CD4-positive, alpha-beta T cell (primary cell): Measurements from ENCODE around the gene PLEKHO2. TPM values are rescaled to one million over a fixed set of nuclear protein-coding genes. Genes with fewer than 3 reads are reported as not detected.

Source experiments
- ATAC-seq: fragments of 200-7000 bp; cut with Tn5 transposase; one replicate; pipeline ENCODE4 v1.10.0; 2022; ENCODE audit warnings: mild to moderate bottlenecking; ENCODE audit not compliant: poor library complexity
- CTCF ChIA-PET: fragments of 350-600 bp; sonication (Branson Sonifier 250); formaldehyde crosslinking; loops from one replicate; lab custom pipeline; 2021; ENCODE audit warnings: antibody characterized with exemption, inconsistent platforms; lab: Charles Lee
- POLR2A ChIA-PET: fragments of 350-600 bp; sonication (Branson Sonifier 250); formaldehyde crosslinking; loops from one replicate; lab custom pipeline; 2021; ENCODE audit warnings: antibody characterized with exemption, inconsistent platforms; lab: Charles Lee
- DNase-seq, 14 experiments: peaks; one replicate each; pipeline ENCODE4 v3.0.0-alpha.2; 2013 to 2020; ENCODE audit warnings: mixed read lengths in 2 of 14
- H3K27ac ChIP-seq, 2 donors: one replicate each; pipeline versions ENCODE4 v1.5.1 to v1.7.0; 2013; ENCODE audit warnings: low read length in 2 of 2, low read depth in 1 of 2, mild to moderate bottlenecking in 1 of 2
- H3K27me3 ChIP-seq, 2 experiments: 1 replicate in 1 of 2; 2 replicates in 1 of 2; pipeline versions ENCODE4 v1.6.1 to v1.7.0; 2013; ENCODE audit warnings: low read length in 2 of 2, control low read depth in 1 of 2, mild to moderate bottlenecking in 1 of 2, moderate library complexity in 1 of 2; ENCODE audit not compliant: insufficient read depth in 2 of 2, control insufficient read depth in 1 of 2
- H3K36me3 ChIP-seq: one replicate; pipeline ENCODE4 v1.6.1; 2013; ENCODE audit warnings: low read length, control low read depth; ENCODE audit not compliant: insufficient read depth
- H3K4me1 ChIP-seq: one replicate; pipeline ENCODE4 v1.6.1; 2013; ENCODE audit warnings: low read length, control low read depth; ENCODE audit not compliant: insufficient read depth
- H3K4me3 ChIP-seq: one replicate; pipeline ENCODE4 v1.5.1; 2013; ENCODE audit warnings: mild to moderate bottlenecking, low read length, moderate library complexity
- H3K9me3 ChIP-seq, 2 experiments: 1 replicate in 1 of 2; 2 replicates in 1 of 2; pipeline versions ENCODE4 v1.6.1 to v1.7.0; 2013; ENCODE audit warnings: low read length in 2 of 2, mild to moderate bottlenecking in 2 of 2, control low read depth in 1 of 2, moderate library complexity in 1 of 2; ENCODE audit not compliant: control insufficient read depth in 1 of 2, insufficient read depth in 1 of 2
- H3K27ac Mint-ChIP-seq: one replicate; pipeline ENCODE4 v1.8.0; 2020; ENCODE audit warnings: mixed read lengths
- H3K27me3 Mint-ChIP-seq: one replicate; pipeline ENCODE4 v1.8.0; 2021; ENCODE audit warnings: mixed read lengths
- H3K36me3 Mint-ChIP-seq: one replicate; pipeline ENCODE4 v1.8.0; 2021; ENCODE audit warnings: low read depth, mixed read lengths
- H3K4me1 Mint-ChIP-seq: one replicate; pipeline ENCODE4 v1.8.0; 2021; ENCODE audit warnings: low read depth, mixed read lengths
- H3K4me3 Mint-ChIP-seq: one replicate; pipeline ENCODE4 v1.8.0; 2020; ENCODE audit warnings: mild to moderate bottlenecking, mixed read lengths
- H3K9me3 Mint-ChIP-seq: one replicate; pipeline ENCODE4 v1.8.0; 2020; ENCODE audit warnings: mixed read lengths
- CTCF ChIP-seq: fragments of 200-600 bp; IDR thresholded peaks from one replicate; pipeline ENCODE4 v1.8.0; 2022; ENCODE audit warnings: antibody characterized with exemption, mild to moderate bottlenecking
- intact Hi-C, 2 experiments: fragments of 100-400 bp; cut with DNase I in 1 of 2; cut with micrococcal nuclease in 1 of 2; formaldehyde crosslinking; loops; one replicate each; pipeline versions ENCODE4 v1.15.1 to v1.9.0; 2023 to 2025; cut with DNase I, micrococcal nuclease
- total RNA-seq, 174 experiments: library from RNA in 2 of 174; stranded (reverse) in 2 of 174; gene quantifications; one replicate each; pipeline ENCODE4 v1.2.3 and lab custom pipeline; 2021 to 2026

The PLEKHO2 gene
- total RNA-seq, 2 experiments from 2014 or later: 5.6 to 5.9 TPM

- no peak for TF ChIP-seq CTCF
- H3K9me3 Mint-ChIP-seq: no peaks in the 10 kb centered on the region
- H3K27ac Mint-ChIP-seq: peak overlapping the region; percentile 83
Observed at GRCh38 chr15:64841060-64841343, 713 bp upstream of the PLEKHO2 start.

GRCh38 chr15:64842096-64842939 is 603 bp downstream of the PLEKHO2 start:
- Histone ChIP-seq H3K27me3 (no peaks in the 10 kb centered on the region), H3K4me1 (peaks cover 81% of the 10 kb centered on the region), H3K4me3 (peak overlapping the region; percentile 88), H3K27ac (peak overlapping the region; percentile 56 to 68), H3K36me3 (peaks cover 8% of the 10 kb centered on the region), H3K9me3 (no peaks in the 10 kb centered on the region)
- no peak for TF ChIP-seq CTCF
- POLR2A ChIA-PET: interaction anchor here (4.2 to 7.5 kb wide), 2 partner anchors 51 to 52 kb away, joined by 33 to 157 read pairs; no protein-coding TSS in a partner anchor
- no peak for ATAC-seq
- Mint-ChIP-seq H3K27ac (peak overlapping the region; percentile 83), H3K4me3 (peak overlapping the region; percentile 96), H3K27me3 (no peaks in the 10 kb centered on the region), H3K9me3 (no peaks in the 10 kb centered on the region), H3K4me1 (peaks cover 89% of the 10 kb centered on the region), H3K36me3 (peaks cover 34% of the 10 kb centered on the region)
- intact Hi-C loops: loop anchor here in 1 of 2 experiments (2.0 to 10.0 kb wide), 3 partner anchors 62 to 342 kb away; partner anchors contain the start of genes CLPX and SPG21
- CTCF ChIA-PET: no interaction called here
- peak in 4 of 14 experiments; percentile 4 to 37 (median 30) for DNase-seq

More at GRCh38 chr15:64841060-64841343, 713 bp upstream of the PLEKHO2 start:
- peaks cover 81% of the 10 kb centered on the region for H3K4me1 ChIP-seq
- H3K4me3 Mint-ChIP-seq: peak overlapping the region; percentile 88
- intact Hi-C loops: loop anchor here (1.0 to 10.0 kb wide), 5 partner anchors 16 to 344 kb away; partner anchors contain the start of genes PIF1 (in 2 of the 2), CLPX (in 1 of the 2) and SPG21 (in 1 of the 2)
- no peaks in the 10 kb centered on the region for H3K27me3 ChIP-seq
- ATAC-seq (no peak), DNase-seq (no peak)
- CTCF ChIA-PET: interaction anchor here (0.5 to 2.1 kb wide), 6 partner anchors 20 to 148 kb away, joined by 3 to 15 read pairs (median 4); no protein-coding TSS in a partner anchor
- H3K4me1 Mint-ChIP-seq: peaks cover 88% of the 10 kb centered on the region
- POLR2A ChIA-PET: interaction anchor here (0.7 to 7.5 kb wide), 9 partner anchors 13 to 453 kb away, joined by 3 to 157 read pairs (median 5); partner anchors contain the start of genes PIF1 and TRIP4
- H3K36me3 Mint-ChIP-seq: peaks cover 25% of the 10 kb centered on the region
- H3K4me3 ChIP-seq: peak overlapping the region; percentile 71
- H3K9me3 ChIP-seq: no peaks in the 10 kb centered on the region
- no peaks in the 10 kb centered on the region for H3K36me3 ChIP-seq
- H3K27ac ChIP-seq: peak overlapping the region; percentile 77 to 83
- H3K27me3 Mint-ChIP-seq: no peaks in the 10 kb centered on the region

- POLR2A ChIA-PET: interaction anchor here (1.1 to 4.2 kb wide), 3 partner anchors 7 to 51 kb away, joined by 6 to 33 read pairs (median 10); partner anchors contain the start of gene PIF1
- no peaks in the 10 kb centered on the region for H3K9me3 Mint-ChIP-seq
- Histone ChIP-seq H3K4me1 (peaks cover 80% of the 10 kb centered on the region), H3K4me3 (peak overlapping the region; percentile 88), H3K36me3 (peaks cover 15% of the 10 kb centered on the region), H3K9me3 (no peaks in the 10 kb centered on the region), H3K27ac (peak overlapping the region in 1 of 2 donors; percentile 56), H3K27me3 (no peaks in the 10 kb centered on the region)
- H3K27me3 Mint-ChIP-seq: no peaks in the 10 kb centered on the region
- H3K36me3 Mint-ChIP-seq: peaks cover 38% of the 10 kb centered on the region
- DNase-seq (peak in 3 of 14 experiments; percentile 25 to 52 (median 44)), ATAC-seq (no peak)
- H3K4me1 Mint-ChIP-seq: peaks cover 87% of the 10 kb centered on the region
- intact Hi-C loops: loop anchor here in 1 of 2 experiments (2.0 to 10.0 kb wide), 3 partner anchors 62 to 342 kb away; partner anchors contain the start of genes CLPX and SPG21
- H3K27ac Mint-ChIP-seq: peak overlapping the region; percentile 83
- no peak for TF ChIP-seq CTCF
- peak overlapping the region; percentile 96 for H3K4me3 Mint-ChIP-seq
- CTCF ChIA-PET: interaction anchor here (0.7 to 2.3 kb wide), 2 partner anchors 9 to 62 kb away, joined by 3 to 6 read pairs; no protein-coding TSS in a partner anchor
Observed at GRCh38 chr15:64842986-64843561, 1.4 kb downstream of the PLEKHO2 start.
